ENCODE measurements around the gene ATG14. TPM values are rescaled to one million over a fixed set of nuclear protein-coding genes. Genes with fewer than 3 reads are reported as not detected.

Gene ATG14
- total RNA-seq, 4 donors from 2014 or later = 11.5 to 24.7 (median 13.4) TPM

- no peaks in the 10 kb centered on the region for H3K9me3 ChIP-seq
- TF ChIP-seq POLR2AphosphoS5 (IDR thresholded peaks at IDR 0.05) = no peak
- no peak for TF ChIP-seq POLR2A (IDR thresholded peaks at IDR 0.05)
- DNase-seq = no peak
- H3K36me3 ChIP-seq = no peaks in the 10 kb centered on the region
- no peak overlapping the region for H3K4me3 ChIP-seq
- no peaks in the 10 kb centered on the region for H3K27me3 ChIP-seq
- H3K4me1 ChIP-seq = peaks cover 6 to 51% (median 17%) of the 10 kb centered on the region in 4 donors
- intact Hi-C loops (cut with DNase I; ENCODE audit: low total_unique reads) (no loop called here), in situ Hi-C loops (cut with MboI; ENCODE audit: low pct_ligation_motif_present in 1 of 4, low pct_unique_long_range_greater_than_20kb in 1 of 4, low sequenced_read_pairs in 3 of 4) (loop anchor here (25.0 kb wide), 2 partner anchors 215 to 1040 kb away; no protein-coding TSS in a partner anchor)
- 62 to 74% methylated on average over 2 of the region's 2 CpGs for WGBS, 2 donors (ENCODE audit: low coverage in 1 of 2)
- H3K27ac ChIP-seq = peak overlapping the region in 2 of 4 donors; percentile 15 to 42
These were observed 35.2 kb upstream of the ATG14 start for GRCh38 chr14:55446833-55447232.

GRCh38 chr14:55446127-55446736 is 34.6 kb upstream of the ATG14 start:
- no peak for TF ChIP-seq POLR2A (IDR thresholded peaks at IDR 0.05)
- TF ChIP-seq EP300 (IDR thresholded peaks at IDR 0.05; ENCODE audit: low read depth) = no peak
- TF ChIP-seq POLR2AphosphoS5 (IDR thresholded peaks at IDR 0.05) = no peak
- TF ChIP-seq CTCF (IDR thresholded peaks at IDR 0.05) = peak; percentile 67 to 71 (median 70)
- H3K27ac ChIP-seq = peak overlapping the region in 1 of 4 donors; percentile 42
- 14 to 26% methylated on average over 3 to 5 of the region's 5 CpGs for WGBS, 2 donors (ENCODE audit: low coverage in 1 of 2)
- intact Hi-C loops (cut with DNase I; ENCODE audit: low total_unique reads) = no loop called here
- no peaks in the 10 kb centered on the region for H3K9me3 ChIP-seq
- peak; percentile 60 for DNase-seq
- peaks cover 6 to 45% (median 12%) of the 10 kb centered on the region in 4 donors for H3K4me1 ChIP-seq
- no peak overlapping the region for H3K4me3 ChIP-seq
- no peaks in the 10 kb centered on the region for H3K27me3 ChIP-seq
- H3K36me3 ChIP-seq = no peaks in the 10 kb centered on the region
- in situ Hi-C loops (cut with MboI; ENCODE audit: low pct_ligation_motif_present in 1 of 4, low pct_unique_long_range_greater_than_20kb in 1 of 4, low sequenced_read_pairs in 3 of 4) = loop anchor here (25.0 kb wide), 2 partner anchors 216 to 1041 kb away; no protein-coding TSS in a partner anchor

- DNase-seq = no peak
- Histone ChIP-seq H3K36me3 (no peaks in the 10 kb centered on the region), H3K9me3 (no peaks in the 10 kb centered on the region), H3K4me3 (no peak overlapping the region), H3K4me1 (peaks cover 0 to 3% (median 0%) of the 10 kb centered on the region in 4 donors), H3K27ac (no peak overlapping the region), H3K27me3 (peaks cover 4% of the 10 kb centered on the region)
- in situ Hi-C loops (cut with MboI; ENCODE audit: low pct_ligation_motif_present in 1 of 4, low pct_unique_long_range_greater_than_20kb in 1 of 4, low sequenced_read_pairs in 3 of 4) (loop anchor here (25.0 kb wide), 2 partner anchors 221 to 1046 kb away; no protein-coding TSS in a partner anchor), intact Hi-C loops (cut with DNase I; ENCODE audit: low total_unique reads) (no loop called here)
- 82 to 86% methylated on average over 8 to 9 of the region's 9 CpGs for WGBS, 2 donors (ENCODE audit: low coverage in 1 of 2)
- no peak for TF ChIP-seq POLR2AphosphoS5 (IDR thresholded peaks at IDR 0.05)
- TF ChIP-seq POLR2A (IDR thresholded peaks at IDR 0.05) = no peak
- TF ChIP-seq EP300 (IDR thresholded peaks at IDR 0.05; ENCODE audit: low read depth) = no peak
- TF ChIP-seq CTCF (IDR thresholded peaks at IDR 0.05) = no peak
These were observed 29.7 kb upstream of the ATG14 start for GRCh38 chr14:55441286-55441685.

GRCh38 chr14:55440385-55440784 is 28.8 kb upstream of the ATG14 start, which contains the start of gene TBPL2:
Gene TBPL2, minus strand, starts transcription at chr14:55440616. Its CDS starts 167 bp downstream, at chr14:55440449.
- H3K4me1 ChIP-seq = peaks cover 0 to 1% (median 0%) of the 10 kb centered on the region in 4 donors
- peaks cover 4% of the 10 kb centered on the region for H3K27me3 ChIP-seq
- H3K9me3 ChIP-seq = no peaks in the 10 kb centered on the region
- no peak for DNase-seq
- no peak within 1 kb of the TSS for H3K4me3 ChIP-seq
- no peak for TF ChIP-seq POLR2A (IDR thresholded peaks at IDR 0.05)
- TF ChIP-seq POLR2AphosphoS5 (IDR thresholded peaks at IDR 0.05) = no peak
- TF ChIP-seq EP300 (IDR thresholded peaks at IDR 0.05; ENCODE audit: low read depth) = no peak
- no peak for TF ChIP-seq CTCF (IDR thresholded peaks at IDR 0.05)
- 74 to 80% methylated on average over 4 to 26 of the region's 29 CpGs for WGBS, 2 donors (ENCODE audit: low coverage in 1 of 2)
- intact Hi-C loops (cut with DNase I; ENCODE audit: low total_unique reads) = no loop called here
- H3K36me3 ChIP-seq = no peaks in the 10 kb centered on the region
- H3K27ac ChIP-seq = no peak within 1 kb of the TSS
- in situ Hi-C loops (cut with MboI; ENCODE audit: low pct_ligation_motif_present in 1 of 4, low pct_unique_long_range_greater_than_20kb in 1 of 4, low sequenced_read_pairs in 3 of 4) = loop anchor here (25.0 kb wide), 2 partner anchors 222 to 1047 kb away; no protein-coding TSS in a partner anchor

Data from transverse colon (tissue), 4 donors.